HG02840 (cell line): Measurements from ENCODE around the gene HS3ST5.
"Not testable (repeated sequence)": the region's sequence is repeated elsewhere in the genome, so short reads cannot be mapped to it uniquely, and the experiment has no call there.

Experiments used
- ATAC-seq: cut with Tn5 transposase; IDR thresholded peaks from one replicate; pipeline ENCODE4 v1.9.1; 2021; ENCODE audit warnings: mild to moderate bottlenecking, moderate library complexity, moderate number of reproducible peaks; ENCODE audit not compliant: unreplicated experiment, low FRiP score

Gene HS3ST5

DNA sequence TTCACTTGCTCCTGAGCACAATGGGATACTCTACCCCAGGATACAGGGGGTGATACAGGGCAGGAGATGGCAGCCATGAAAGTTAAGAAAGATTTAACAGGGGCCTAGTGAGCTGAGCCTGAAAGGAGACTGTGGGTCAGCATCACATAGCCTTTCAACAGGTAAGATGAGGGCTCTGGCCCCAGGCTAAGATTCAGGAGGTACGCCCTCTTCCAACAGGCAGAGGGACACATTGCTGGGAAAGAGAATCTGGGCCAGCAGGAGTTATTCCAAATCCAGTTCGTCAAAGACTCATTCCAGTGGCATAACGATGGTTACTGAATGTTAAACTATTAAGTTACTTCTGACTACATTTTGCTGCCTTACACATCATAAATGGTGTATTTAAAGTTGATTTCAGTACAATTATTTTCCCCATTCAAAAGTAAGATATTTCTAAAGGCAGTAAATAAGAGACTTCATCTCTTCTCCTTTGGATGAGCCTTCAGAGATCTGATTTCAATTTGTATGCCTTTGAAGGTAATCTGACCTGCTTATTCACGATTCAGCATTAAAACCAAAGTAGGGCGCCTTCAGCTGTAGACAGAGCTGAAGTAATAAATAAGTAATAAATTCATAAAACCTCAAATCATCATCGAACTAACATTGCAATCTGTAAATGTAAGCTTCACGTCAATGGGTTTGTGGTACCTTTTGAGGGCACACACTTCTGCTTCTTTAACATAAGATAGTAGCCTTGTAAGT, 62.4 kb downstream of the HS3ST5 start:
- no peak for ATAC-seq

GRCh38 chr6:114277220-114277619, 65.6 kb downstream of the HS3ST5 start:
- ATAC-seq: no peak

GRCh38 chr6:114276783-114277182, 66.0 kb downstream of the HS3ST5 start:
- no peak for ATAC-seq

GRCh38 chr6:114274836-114275235, 68.0 kb downstream of the HS3ST5 start:
- ATAC-seq: no peak

GRCh38 chr6:114272582-114272981, 70.2 kb downstream of the HS3ST5 start:
- ATAC-seq: no peak

DNA sequence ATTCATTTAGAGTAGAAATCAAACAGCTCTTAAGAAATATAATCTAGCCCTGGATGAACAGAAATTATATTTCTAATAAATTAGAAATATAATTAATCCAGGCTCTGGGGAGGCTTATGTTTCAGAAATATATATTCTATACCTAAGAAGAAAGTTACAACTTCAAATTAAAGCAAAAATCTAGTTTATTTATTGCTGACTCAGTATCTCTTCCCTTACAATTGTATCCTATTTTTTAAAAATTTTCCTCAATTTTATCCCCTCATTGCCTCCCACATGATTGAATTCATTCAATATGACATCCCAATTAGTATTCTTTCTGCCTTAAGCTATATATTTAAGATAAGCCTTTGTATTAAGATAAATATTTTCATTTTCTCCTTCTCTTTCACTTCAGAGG, 71.4 kb downstream of the HS3ST5 start:
- ATAC-seq: no peak

DNA sequence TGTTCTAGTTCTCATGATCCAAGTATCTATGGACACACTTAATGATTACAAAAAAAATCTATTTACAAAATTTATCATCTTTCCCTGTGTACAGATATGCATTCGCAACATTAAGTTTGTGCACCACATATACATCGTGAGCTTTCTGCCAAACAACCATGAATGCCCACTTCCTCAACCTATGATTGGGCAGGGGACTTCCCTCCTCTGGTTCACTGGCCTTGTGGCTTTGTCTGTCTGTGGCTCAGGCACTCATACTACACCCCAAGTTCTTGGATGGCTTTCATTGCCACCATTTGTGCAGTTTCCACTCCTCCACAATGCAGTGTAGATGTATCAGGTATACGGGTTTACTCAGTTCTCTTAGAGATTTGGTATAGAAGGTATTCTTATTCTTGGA, 74.9 kb downstream of the HS3ST5 start:
- ATAC-seq: no peak

DNA sequence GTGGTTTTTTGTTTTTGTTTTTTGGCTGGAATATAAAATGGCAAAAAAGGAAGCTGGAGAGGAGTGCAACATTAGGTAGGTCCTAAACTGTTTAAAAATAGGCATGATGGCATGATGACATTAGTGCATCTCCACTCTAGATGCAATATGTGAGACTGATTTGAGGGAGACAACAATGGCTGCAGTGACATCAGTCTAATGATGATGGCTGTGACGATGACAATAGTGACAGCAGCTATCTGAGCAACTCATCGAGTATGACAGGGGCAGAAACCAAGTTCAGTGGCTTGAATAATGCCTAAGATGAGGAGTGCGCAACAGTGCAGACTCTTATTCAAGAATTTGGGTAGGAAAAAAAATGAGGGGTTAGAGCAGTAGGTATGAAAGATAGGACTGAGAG, 82.0 kb downstream of the HS3ST5 start:
- ATAC-seq: no peak

DNA sequence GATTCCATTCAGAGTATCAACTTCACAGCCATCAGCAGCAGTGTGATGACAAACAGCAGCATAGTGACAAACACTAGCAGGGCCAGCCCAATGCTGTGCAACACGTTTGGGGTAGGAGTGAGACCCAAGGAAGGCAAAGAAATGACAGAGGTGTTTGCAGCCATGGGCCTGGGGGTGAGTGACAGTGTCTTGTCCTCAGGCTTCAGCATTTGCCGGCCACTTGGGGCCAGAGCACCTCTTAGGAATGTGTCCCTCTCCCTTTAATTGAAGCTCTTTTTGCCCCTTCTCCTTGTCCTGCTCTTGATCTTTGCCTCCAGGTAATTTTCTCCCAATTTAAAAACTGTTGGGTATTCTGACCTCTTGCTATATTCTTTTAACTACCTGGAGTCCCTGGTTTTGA, 84.4 kb downstream of the HS3ST5 start:
- no peak for ATAC-seq

DNA sequence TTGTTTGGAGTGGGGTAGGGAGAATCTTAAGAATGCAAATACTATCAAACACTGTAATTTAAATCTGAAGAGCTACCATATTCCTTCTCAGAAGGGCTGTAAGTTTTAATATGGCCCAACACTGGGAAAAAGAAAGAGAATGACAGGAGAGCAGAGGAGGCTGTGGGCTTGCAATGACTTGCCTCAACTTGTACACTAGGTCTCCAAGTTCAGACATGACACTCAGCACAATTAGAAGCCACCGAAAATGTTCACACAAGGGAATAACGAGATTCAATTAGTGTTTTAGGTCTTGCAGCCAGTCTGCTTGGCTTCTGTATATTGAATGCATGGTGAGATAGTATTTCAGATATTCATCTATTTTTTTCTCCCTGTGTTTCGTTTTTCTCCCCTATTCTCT, 89.4 kb downstream of the HS3ST5 start:
- no peak for ATAC-seq

GRCh38 chr6:114249522-114249921, 93.3 kb downstream of the HS3ST5 start:
- ATAC-seq: no peak

- ATAC-seq: no peak
Measured at GRCh38 chr6:114247101-114247500, 95.7 kb downstream of the HS3ST5 start.

GRCh38 chr6:114240796-114241195, 102.0 kb downstream of the HS3ST5 start:
- no peak for ATAC-seq

DNA sequence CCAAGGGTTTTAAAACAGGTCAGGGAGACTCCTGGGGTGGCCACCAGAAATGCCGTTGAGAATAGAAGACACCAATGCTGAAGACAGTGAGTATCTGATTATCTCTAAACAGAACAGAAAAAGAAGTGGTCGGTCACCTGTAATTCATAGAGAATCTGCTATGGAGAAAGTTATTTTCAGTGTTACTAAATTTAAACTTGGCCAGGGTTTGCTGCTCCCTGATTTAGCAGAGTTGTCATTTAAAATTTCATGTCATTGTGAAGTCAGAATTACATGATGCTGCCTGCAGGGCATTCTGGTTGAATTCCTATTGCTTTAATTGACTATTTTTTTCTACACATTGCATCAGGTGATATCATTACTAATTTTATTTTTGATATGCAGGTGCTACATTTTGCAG, 114.1 kb downstream of the HS3ST5 start:
- no peak for ATAC-seq

- no peak for ATAC-seq
Measured at GRCh38 chr6:114227944-114228468, 114.8 kb downstream of the HS3ST5 start.

DNA sequence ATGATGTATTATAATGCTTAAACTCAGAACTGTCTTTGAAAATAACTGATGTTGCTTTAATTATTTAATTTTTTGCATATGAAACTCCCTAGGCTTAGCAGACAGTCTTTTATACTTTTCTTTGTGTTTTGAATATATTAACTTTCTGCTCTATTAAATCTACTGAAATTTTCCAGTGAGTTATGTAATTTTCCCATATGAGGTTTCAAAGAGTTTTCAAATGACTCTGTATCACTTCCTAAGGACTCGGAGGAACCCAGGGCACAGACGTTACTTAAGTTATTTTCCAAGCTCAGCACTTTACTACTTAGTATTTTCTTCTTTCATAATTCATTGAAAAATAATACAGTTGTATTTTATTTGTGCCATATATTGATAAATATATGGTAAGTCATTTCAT, 122.6 kb downstream of the HS3ST5 start:
- no peak for ATAC-seq

DNA sequence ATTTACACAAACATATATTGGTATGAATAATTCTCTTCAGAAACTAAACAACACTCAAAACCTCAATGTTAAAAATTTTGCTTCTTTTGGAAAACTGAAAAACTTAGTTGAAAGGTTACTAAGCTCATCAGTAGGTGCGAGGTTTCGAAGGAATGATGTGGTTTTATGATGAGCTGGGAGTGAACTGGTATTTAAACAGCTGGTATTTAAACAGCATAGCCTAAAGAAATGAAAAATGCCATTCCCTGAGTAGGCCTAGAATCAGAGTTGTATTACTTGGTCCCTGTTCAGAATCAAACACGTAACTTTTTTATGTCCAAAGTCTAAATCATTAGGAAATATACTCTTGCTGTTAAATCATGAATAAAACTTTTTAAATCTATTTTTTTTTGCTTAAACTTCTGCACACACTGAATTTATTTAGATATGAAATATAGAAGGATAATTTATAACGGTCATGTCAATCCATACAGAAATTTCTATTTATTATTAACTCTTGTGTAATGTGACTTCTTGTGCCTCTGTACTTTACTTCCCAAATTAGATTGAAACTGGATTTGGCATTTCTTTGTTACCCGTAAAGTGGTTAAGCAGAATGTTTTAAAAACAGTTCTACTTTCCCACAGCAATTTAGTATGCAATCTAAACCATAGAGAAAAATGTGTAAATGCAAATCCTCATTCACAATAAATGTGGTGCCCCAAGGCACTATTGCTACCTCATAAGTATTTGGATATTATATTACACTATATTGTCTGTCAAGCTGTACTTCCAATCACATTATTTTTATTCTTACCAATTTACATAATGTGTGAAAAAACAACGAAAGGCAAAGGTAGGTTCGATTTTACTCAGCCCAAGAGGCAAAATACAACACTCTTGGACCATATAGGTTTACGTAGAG, 124.1 kb downstream of the HS3ST5 start:
- ATAC-seq: no peak

- not testable (repeated sequence) for ATAC-seq
Measured at GRCh38 chr6:114217996-114218395, 124.8 kb downstream of the HS3ST5 start.

DNA sequence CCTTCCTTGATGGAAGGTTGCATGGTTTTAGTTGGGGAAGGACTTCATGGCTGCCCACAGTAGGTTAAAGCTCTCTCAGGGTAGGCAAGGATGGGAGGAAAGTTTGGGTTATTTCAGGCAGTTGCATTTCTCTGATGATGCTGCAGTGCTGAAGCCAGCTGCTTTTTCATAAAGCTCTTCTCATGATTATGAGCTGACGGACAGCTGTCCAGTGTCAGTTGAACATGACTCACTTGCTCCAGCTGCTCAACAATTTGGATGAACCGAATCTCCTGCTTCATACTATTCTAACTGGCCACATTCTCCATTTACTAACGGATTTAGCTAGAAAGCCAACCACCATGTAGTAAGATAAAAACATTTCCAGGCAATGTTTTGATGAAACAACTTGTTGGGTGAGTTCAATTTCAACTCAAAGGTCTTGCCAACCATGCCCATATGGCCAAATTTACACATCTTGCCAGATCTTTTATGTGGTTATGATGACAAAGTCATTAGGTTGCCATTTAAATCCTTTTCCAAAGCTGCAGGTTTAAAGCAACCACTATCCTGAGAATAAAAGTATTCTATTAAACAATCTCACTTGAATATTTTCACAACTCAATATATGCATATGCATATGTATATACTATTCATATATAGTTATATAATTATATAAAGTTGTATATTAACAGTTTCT, 125.9 kb downstream of the HS3ST5 start:
- ATAC-seq: no peak

DNA sequence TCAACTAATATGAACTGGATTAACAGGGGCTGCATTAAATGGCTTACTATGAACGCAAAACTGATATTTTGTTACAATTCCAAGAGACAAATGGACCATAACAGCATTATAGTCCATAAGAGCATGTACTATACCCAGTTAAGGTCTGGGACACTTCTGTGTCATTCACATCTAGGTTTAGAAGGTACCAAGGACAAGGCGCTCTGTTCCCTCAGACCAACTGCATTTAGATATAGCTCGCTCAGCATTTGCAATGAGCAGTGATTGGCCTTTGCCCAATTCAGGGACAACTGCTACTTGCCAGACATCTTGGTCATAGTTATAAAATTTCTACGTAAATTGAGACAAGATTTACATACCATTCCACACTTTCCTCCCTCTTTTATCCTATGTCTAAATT, 132.4 kb downstream of the HS3ST5 start:
- ATAC-seq: no peak

DNA sequence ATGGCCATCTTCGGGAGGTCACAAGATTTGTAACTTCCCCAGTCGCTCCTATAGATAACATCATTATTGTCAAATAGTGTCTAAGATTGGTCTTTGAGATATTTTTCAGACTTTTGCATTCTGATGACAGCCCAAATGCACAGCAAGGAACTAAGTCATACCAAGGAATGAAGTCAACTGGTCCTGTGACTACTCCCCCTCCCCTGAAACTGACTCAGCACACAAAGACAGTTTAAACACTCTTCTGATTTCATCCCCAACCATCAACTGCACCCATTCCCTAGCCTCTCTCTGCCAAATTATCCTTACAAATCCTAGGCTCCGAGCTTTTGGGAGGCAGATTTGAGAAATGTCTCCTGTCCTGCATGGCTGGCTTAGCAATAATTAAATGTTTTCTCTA, 139.4 kb downstream of the HS3ST5 start:
- no peak for ATAC-seq
